ENCODE measurements around the gene WNT11. TPM values are rescaled to one million over a fixed set of nuclear protein-coding genes. Genes with fewer than 3 reads are reported as not detected.

WNT11 gene
- total RNA-seq, 2 experiments from 2014 or later, result 0.30 to 1.2 TPM

DNA sequence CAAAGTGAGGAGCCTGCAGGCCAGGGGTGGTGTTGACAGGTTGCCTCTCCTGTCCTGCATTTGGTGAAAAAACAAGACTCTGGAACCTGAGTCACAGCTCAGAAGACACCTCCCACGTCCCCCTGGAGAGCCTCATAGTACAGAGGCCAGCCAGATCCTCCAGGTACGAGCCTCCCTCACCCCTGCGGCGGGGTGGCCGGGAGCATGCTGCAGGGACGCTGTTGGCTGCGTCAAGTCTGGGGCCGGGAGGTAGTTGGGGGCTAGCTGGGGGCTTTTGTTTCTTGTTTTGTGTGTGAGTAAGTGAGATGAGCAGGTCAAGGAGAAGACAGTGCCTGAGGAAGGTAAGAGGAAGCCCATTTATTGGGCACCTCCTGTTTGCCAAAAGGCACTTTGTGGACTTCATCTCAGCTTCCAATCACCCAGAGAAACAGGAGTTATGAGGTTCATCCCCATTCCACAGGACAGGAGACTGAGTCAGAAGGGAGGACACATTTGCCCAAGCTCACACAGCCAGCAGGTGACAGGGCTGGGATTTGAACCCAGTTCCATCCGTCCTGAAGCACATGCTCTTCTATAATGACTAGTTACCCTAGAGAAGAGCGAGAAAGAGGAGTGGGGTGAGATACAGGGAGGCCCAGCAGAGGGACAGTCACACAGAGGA, 18.3 kb upstream of the WNT11 start:
- Histone ChIP-seq H3K9me3 (ENCODE audit: control insufficient read depth in 1 of 2, insufficient read depth in 1 of 2, low read length in 2 of 2) (no peaks in the 10 kb centered on the region), H3K27ac (ENCODE audit: low read depth in 1 of 2, low read length in 2 of 2) (no peak overlapping the region), H3K4me3 (ENCODE audit: low read length) (no peak overlapping the region), H3K4me1 (ENCODE audit: insufficient read depth, low read length) (no peaks in the 10 kb centered on the region), H3K27me3 (ENCODE audit: control insufficient read depth in 1 of 2, insufficient read depth in 2 of 2, low read length in 2 of 2) (no peaks in the 10 kb centered on the region), H3K36me3 (ENCODE audit: insufficient read depth, low read length) (no peaks in the 10 kb centered on the region)
- TF ChIP-seq, protein P1, sequence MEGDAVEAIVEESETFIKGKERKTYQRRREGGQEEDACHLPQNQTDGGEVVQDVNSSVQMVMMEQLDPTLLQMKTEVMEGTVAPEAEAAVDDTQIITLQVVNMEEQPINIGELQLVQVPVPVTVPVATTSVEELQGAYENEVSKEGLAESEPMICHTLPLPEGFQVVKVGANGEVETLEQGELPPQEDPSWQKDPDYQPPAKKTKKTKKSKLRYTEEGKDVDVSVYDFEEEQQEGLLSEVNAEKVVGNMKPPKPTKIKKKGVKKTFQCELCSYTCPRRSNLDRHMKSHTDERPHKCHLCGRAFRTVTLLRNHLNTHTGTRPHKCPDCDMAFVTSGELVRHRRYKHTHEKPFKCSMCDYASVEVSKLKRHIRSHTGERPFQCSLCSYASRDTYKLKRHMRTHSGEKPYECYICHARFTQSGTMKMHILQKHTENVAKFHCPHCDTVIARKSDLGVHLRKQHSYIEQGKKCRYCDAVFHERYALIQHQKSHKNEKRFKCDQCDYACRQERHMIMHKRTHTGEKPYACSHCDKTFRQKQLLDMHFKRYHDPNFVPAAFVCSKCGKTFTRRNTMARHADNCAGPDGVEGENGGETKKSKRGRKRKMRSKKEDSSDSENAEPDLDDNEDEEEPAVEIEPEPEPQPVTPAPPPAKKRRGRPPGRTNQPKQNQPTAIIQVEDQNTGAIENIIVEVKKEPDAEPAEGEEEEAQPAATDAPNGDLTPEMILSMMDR (IDR thresholded peaks at IDR 0.05), result no peak
- no peaks in the 10 kb centered on the region for H3K9me3 Mint-ChIP-seq
- no peaks in the 10 kb centered on the region for H3K36me3 Mint-ChIP-seq (ENCODE audit: low read depth)
- ChIA-PET POLR2A (no interaction called here), CTCF (interaction anchor here (1.2 kb wide), 1 partner anchor 17 kb away, joined by 4 read pairs; no protein-coding TSS in a partner anchor)
- DNase-seq (no peak), ATAC-seq (ENCODE audit: poor library complexity) (no peak)
- H3K4me3 Mint-ChIP-seq, result no peak overlapping the region
- no peaks in the 10 kb centered on the region for H3K4me1 Mint-ChIP-seq (ENCODE audit: low read depth)
- no peak overlapping the region for H3K27ac Mint-ChIP-seq
- peaks cover 3% of the 10 kb centered on the region for H3K27me3 Mint-ChIP-seq
- intact Hi-C loops (cut with DNase I, micrococcal nuclease), result no loop called here

DNA sequence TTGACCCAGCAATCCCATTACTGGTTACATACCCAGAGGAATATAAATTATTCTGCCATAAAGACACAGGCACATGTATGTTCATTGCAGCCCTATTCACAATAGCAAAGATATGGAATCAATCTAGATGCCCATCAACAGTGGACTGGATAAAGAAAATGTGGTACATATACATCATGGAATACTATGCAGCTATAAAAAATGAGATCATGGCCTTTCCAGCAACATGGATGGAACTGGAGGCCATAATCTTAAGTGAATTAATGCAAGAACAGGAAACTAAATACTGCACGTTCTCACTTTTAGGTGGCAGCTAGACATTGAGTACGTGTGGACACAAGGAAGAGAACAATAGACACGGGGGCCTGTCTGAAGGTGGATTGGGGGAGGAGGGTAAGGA, 15.1 kb upstream of the WNT11 start:
- H3K27ac Mint-ChIP-seq, result no peak overlapping the region
- Histone ChIP-seq H3K9me3 (ENCODE audit: control insufficient read depth in 1 of 2, insufficient read depth in 1 of 2, low read length in 2 of 2) (no peaks in the 10 kb centered on the region), H3K4me3 (ENCODE audit: low read length) (no peak overlapping the region), H3K36me3 (ENCODE audit: insufficient read depth, low read length) (no peaks in the 10 kb centered on the region), H3K27ac (ENCODE audit: low read depth in 1 of 2, low read length in 2 of 2) (no peak overlapping the region), H3K27me3 (ENCODE audit: control insufficient read depth in 1 of 2, insufficient read depth in 2 of 2, low read length in 2 of 2) (no peaks in the 10 kb centered on the region), H3K4me1 (ENCODE audit: insufficient read depth, low read length) (no peaks in the 10 kb centered on the region)
- no peaks in the 10 kb centered on the region for H3K36me3 Mint-ChIP-seq (ENCODE audit: low read depth)
- H3K4me1 Mint-ChIP-seq (ENCODE audit: low read depth), result no peaks in the 10 kb centered on the region
- H3K27me3 Mint-ChIP-seq, result peaks cover 3% of the 10 kb centered on the region
- TF ChIP-seq, protein P1 (IDR thresholded peaks at IDR 0.05), result no peak
- ATAC-seq (ENCODE audit: poor library complexity) (no peak), DNase-seq (no peak)
- POLR2A ChIA-PET, result no interaction called here
- CTCF ChIA-PET, result interaction anchor here (1.8 kb wide), 1 partner anchor 13 kb away, joined by 4 read pairs; no protein-coding TSS in a partner anchor
- intact Hi-C loops (cut with DNase I, micrococcal nuclease), result no loop called here
- H3K9me3 Mint-ChIP-seq, result no peaks in the 10 kb centered on the region
- no peak overlapping the region for H3K4me3 Mint-ChIP-seq

DNA sequence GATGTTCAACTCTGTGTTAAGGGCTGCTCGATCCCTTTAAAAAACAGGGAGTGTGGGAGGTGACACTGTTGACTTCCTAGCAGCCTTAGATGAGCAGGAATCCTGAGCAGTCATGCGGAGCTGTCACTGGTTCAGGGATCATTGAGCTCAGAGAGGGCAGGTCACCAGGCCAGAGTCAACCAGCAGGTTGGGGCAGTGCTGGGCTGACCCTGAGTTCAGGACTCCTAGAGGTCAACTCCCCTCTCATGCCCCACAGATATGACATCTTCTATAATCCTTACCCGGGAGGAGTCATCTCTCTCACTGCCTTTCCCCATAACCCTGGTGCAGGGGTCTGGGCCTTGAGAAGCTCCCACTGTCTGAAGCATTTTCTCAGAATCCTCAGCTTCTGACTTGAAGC, 12.9 kb upstream of the WNT11 start:
- Histone ChIP-seq H3K9me3 (ENCODE audit: control insufficient read depth in 1 of 2, insufficient read depth in 1 of 2, low read length in 2 of 2) (no peaks in the 10 kb centered on the region), H3K4me3 (ENCODE audit: low read length) (no peak overlapping the region), H3K36me3 (ENCODE audit: insufficient read depth, low read length) (no peaks in the 10 kb centered on the region), H3K4me1 (ENCODE audit: insufficient read depth, low read length) (no peaks in the 10 kb centered on the region), H3K27ac (ENCODE audit: low read depth in 1 of 2, low read length in 2 of 2) (no peak overlapping the region), H3K27me3 (ENCODE audit: control insufficient read depth in 1 of 2, insufficient read depth in 2 of 2, low read length in 2 of 2) (no peaks in the 10 kb centered on the region)
- TF ChIP-seq, protein P1 (IDR thresholded peaks at IDR 0.05), result no peak
- intact Hi-C loops (cut with DNase I, micrococcal nuclease), result no loop called here
- DNase-seq, result no peak
- Mint-ChIP-seq H3K9me3 (no peaks in the 10 kb centered on the region), H3K4me3 (no peak overlapping the region), H3K27ac (no peak overlapping the region), H3K36me3 (ENCODE audit: low read depth) (no peaks in the 10 kb centered on the region), H3K27me3 (no peaks in the 10 kb centered on the region), H3K4me1 (ENCODE audit: low read depth) (no peaks in the 10 kb centered on the region)
- no peak for ATAC-seq (ENCODE audit: poor library complexity)
- ChIA-PET POLR2A (no interaction called here), CTCF (interaction anchor here (1.3 to 1.5 kb wide), 2 partner anchors 11 to 12 kb away, joined by 4 read pairs; no protein-coding TSS in a partner anchor)

All from CD4-positive, alpha-beta T cell (primary cell).